Spleen (tissue), 7 donors: Measurements from ENCODE around the gene FBLN2.

Source experiments
- POLR2A ChIP-seq, 3 donors: fragments of 450-650 bp; IDR thresholded peaks; one replicate each; pipeline ENCODE4 v1.5.1; 2017; ENCODE audit warnings: antibody characterized with exemption in 3 of 3, mild to moderate bottlenecking in 1 of 3
- TF ChIP-seq, protein P1 (sequence below), 11 experiments: fragments of 200-600 bp in 7 of 11; fragments of 450-650 bp in 4 of 11; sonication (generic) in 4 of 11; IDR thresholded peaks in 8 of 11; conservative IDR thresholded peaks in 3 of 11; 1 replicate in 7 of 11; 2 replicates in 4 of 11; pipeline versions ENCODE4 v1.4.0 to v1.8.0; 2016 to 2021; ENCODE audit warnings: antibody characterized with exemption in 11 of 11, inconsistent platforms in 4 of 11, mild to moderate bottlenecking in 1 of 11
- donor health status: DM: no; HTN: no; CAD: no; lungs with moderate emphysema.
- donor health status: DM: no; HTN: no; CAD: no.
- donor health status: DM: no; HTN: no; CAD: no.

DNA sequence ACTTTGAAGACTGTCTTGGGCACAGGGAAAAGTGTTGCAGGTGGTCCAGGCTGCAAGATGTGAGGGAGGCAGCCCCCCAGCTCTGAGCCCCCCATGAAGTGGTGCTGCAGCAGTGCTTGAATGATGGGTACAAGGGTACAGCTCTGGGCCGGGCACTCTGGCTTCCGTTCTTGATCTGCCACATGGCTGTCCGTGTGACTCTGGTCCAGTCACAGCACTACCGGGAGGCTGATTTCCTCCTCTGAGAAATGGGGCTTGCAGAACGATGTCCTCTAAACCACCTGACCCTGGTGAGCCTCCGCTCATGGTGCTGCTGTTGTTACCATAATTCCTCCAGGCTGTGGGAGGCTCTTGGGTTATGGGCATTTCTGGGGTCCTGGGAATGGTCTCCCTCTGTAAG, 75.1 kb downstream of the FBLN2 start:
- TF ChIP-seq POLR2A (IDR thresholded peaks at IDR 0.05): no peak
- TF ChIP-seq, protein P1, sequence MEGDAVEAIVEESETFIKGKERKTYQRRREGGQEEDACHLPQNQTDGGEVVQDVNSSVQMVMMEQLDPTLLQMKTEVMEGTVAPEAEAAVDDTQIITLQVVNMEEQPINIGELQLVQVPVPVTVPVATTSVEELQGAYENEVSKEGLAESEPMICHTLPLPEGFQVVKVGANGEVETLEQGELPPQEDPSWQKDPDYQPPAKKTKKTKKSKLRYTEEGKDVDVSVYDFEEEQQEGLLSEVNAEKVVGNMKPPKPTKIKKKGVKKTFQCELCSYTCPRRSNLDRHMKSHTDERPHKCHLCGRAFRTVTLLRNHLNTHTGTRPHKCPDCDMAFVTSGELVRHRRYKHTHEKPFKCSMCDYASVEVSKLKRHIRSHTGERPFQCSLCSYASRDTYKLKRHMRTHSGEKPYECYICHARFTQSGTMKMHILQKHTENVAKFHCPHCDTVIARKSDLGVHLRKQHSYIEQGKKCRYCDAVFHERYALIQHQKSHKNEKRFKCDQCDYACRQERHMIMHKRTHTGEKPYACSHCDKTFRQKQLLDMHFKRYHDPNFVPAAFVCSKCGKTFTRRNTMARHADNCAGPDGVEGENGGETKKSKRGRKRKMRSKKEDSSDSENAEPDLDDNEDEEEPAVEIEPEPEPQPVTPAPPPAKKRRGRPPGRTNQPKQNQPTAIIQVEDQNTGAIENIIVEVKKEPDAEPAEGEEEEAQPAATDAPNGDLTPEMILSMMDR (IDR thresholded peaks at IDR 0.05 in 8 of 11, conservative IDR thresholded peaks at IDR 0.05 in 3 of 11): no peak
